Caki2 (cell line): ENCODE data around the gene CC2D1A. TPM values are rescaled to one million over a fixed set of nuclear protein-coding genes. Genes with fewer than 3 reads are reported as not detected.
A peak's percentile ranks its signal among the peaks of the same experiment; 100 is the strongest.

Experiments
- DNase-seq: peaks from one replicate; pipeline ENCODE4 v3.0.0-alpha.2; 2015; ENCODE audit warnings: low read depth
- in situ Hi-C: cut with HindIII; loops from 2 replicates; pipeline ENCODE4 v1.10.0; 2016; ENCODE audit warnings: low sequenced_read_pairs, low pct_unique_long_range_greater_than_20kb, mixed read lengths
- total RNA-seq: library from RNA; depleted of rRNA; stranded (reverse); fragments of >200 nt; shearing (Covaris generic); gene quantifications from 2 replicates; pipeline ENCODE4 v1.2.3, GENCODE V29; 2014; ENCODE audit warnings: low replicate concordance

Gene CC2D1A
- total RNA-seq, 1 experiment from 2014 or later = 24.1 TPM

GRCh38 chr19:13952931-13953531, 47.0 kb downstream of the CC2D1A start:
- in situ Hi-C loops = no loop called here
- peak; percentile 49 for DNase-seq

GRCh38 chr19:13954185-13954584, 48.2 kb downstream of the CC2D1A start:
- DNase-seq = no peak
- in situ Hi-C loops = no loop called here

GRCh38 chr19:13955662-13956364, 49.8 kb downstream of the CC2D1A start:
- DNase-seq = no peak
- in situ Hi-C loops = no loop called here

- no peak for DNase-seq
- in situ Hi-C loops = no loop called here
These were observed 50.4 kb downstream of the CC2D1A start for GRCh38 chr19:13956365-13956744.

- in situ Hi-C loops = no loop called here
- DNase-seq = no peak
These were observed 51.0 kb downstream of the CC2D1A start for GRCh38 chr19:13957051-13957450.

GRCh38 chr19:13958043-13958442, 52.0 kb downstream of the CC2D1A start:
- DNase-seq = no peak
- in situ Hi-C loops = no loop called here

GRCh38 chr19:13959141-13959961, 53.4 kb downstream of the CC2D1A start:
- no peak for DNase-seq
- in situ Hi-C loops = no loop called here

GRCh38 chr19:13959962-13960862, 54.2 kb downstream of the CC2D1A start:
- DNase-seq = no peak
- in situ Hi-C loops = no loop called here

- DNase-seq = no peak
- in situ Hi-C loops = no loop called here
These were observed 55.1 kb downstream of the CC2D1A start for GRCh38 chr19:13960863-13961784.

GRCh38 chr19:13961826-13962698, 56.1 kb downstream of the CC2D1A start:
- in situ Hi-C loops = no loop called here
- DNase-seq = no peak

GRCh38 chr19:13962699-13963602, 57.0 kb downstream of the CC2D1A start:
- no peak for DNase-seq
- in situ Hi-C loops = no loop called here

GRCh38 chr19:13963603-13964105, 57.7 kb downstream of the CC2D1A start:
- in situ Hi-C loops = no loop called here

GRCh38 chr19:13964776-13965175, 58.8 kb downstream of the CC2D1A start:
- DNase-seq = peak; percentile 17
- in situ Hi-C loops = no loop called here

More at GRCh38 chr19:13963603-13964105, 57.7 kb downstream of the CC2D1A start:
- no peak for DNase-seq

- in situ Hi-C loops = no loop called here
- no peak for DNase-seq
These were observed 59.4 kb downstream of the CC2D1A start for GRCh38 chr19:13965377-13965896.
